GM18861 (cell line): Measurements from ENCODE around the gene PTPN7.
"Not testable (repeated sequence)": the region's sequence is repeated elsewhere in the genome, so short reads cannot be mapped to it uniquely, and the experiment has no call there.

ENCODE experiments used
- ATAC-seq: cut with Tn5 transposase; IDR thresholded peaks from one replicate; pipeline ENCODE4 v1.9.1; 2021; ENCODE audit not compliant: unreplicated experiment

Gene PTPN7

DNA sequence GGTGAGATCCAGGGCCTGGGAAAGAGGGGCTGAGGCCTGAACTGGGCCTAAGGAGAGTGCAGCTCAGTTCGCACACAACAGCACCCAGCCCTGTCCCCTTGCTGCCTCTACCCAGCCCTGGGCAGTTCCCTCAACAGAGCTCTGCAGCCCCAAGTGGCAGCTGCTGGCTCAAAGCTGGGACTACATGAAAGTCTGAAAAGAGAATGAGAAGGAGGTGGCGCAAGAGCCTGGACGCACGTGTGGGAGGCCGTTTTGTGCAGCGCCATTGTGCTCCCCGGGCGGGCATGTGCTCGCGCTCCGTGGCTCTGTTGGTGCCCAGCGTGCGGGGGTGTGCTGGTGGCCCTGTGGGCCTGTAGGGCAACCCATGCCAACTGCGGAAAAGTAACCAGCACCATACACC lies 27.4 kb downstream of the PTPN7 start:
- no peak for ATAC-seq

DNA sequence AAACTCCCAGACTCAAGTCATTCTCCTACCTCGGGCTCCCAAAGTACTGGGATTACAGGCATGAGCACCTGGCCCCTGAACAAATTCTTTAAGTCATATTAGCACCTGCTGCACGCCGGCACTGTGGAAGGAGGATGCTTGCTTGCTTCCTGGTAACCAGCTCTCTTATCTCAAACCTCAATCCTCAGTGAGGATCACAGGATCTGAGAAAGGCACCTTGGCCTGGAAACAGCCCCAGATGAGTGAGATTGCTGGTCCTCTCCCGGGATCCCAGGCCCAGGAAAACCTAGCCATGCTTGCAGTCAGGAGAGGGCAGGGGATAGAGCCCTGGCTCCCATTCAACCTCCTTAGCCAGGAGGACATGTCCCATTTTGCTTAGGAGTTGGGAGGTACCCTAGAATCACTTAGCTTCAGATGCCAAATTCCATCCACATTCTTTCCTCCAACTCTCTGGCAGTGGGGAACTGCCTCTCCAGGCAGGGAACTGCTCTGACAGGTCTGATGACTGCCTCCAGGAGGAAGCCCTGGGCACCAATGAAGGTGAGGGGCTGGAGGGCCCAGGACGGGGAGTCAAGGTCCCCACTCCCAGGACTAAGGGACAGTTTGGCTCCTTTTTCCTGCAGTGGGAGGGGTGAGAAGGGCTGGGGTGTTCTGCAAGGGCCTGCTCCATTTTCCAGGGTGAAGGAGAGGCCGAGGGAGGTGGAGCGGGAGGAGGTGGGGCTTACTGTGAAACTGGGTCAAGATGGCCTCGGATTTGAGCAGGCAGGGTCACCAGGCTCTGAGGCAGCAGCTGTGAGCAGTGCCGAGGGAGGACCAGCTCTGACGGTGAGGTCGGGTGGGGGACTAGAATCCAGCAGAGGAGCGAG lies 28.2 kb downstream of the PTPN7 start:
- ATAC-seq: no peak

DNA sequence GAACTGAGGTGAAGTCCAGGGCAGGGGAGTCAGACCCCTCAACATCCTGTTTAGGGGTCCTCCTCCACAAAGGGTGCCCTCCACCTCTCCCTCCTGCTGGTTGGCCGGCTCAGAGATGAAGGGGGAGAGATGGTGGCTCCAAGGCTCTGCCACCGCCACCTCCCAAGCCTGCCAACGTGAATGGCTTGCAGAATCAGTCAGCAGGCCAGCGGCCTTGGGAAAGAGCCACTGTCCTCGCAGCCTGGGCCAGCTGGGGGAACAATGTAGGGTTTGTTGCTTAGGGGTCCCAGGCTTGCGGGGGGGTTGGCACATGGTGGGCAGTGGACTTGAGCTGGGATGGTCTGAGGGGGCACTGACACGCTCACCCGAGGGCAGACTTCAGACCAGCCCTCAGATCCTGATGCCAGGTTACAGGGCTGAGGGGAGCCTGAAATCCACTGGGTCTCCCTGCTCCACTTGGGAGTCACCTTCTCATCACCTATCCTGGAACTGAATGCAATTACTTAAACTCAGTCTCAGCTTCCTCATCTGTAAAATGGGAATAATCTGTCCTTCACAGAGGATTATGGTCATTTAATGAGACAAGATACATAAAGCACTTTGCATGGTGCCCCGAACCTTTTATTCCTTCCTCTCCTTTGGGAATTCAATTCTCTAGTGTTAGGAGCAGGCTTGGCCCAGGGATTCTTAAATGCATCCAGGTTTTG lies 29.4 kb downstream of the PTPN7 start:
- no peak for ATAC-seq

DNA sequence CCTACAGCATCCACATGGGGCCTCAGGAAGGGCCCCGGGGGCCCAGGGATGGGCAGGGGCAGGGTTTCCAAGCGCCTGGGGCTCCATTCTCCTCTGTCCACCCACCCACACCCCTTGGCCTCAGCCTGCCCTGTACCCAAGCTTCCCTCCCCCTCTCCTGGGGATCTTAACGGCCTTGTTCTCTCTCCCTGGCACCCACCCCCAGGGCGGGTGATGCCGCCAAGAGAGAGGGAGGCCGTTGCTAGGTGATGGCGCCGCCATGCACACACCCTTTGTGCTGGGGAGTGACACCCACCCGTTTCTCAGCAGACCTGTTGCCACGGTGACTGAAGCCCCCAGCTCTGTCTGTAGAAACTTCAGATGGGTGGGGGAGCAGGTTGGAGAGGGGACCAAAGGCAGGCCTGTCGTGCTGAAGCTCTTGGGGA lies 30.1 kb downstream of the PTPN7 start:
- no peak for ATAC-seq

DNA sequence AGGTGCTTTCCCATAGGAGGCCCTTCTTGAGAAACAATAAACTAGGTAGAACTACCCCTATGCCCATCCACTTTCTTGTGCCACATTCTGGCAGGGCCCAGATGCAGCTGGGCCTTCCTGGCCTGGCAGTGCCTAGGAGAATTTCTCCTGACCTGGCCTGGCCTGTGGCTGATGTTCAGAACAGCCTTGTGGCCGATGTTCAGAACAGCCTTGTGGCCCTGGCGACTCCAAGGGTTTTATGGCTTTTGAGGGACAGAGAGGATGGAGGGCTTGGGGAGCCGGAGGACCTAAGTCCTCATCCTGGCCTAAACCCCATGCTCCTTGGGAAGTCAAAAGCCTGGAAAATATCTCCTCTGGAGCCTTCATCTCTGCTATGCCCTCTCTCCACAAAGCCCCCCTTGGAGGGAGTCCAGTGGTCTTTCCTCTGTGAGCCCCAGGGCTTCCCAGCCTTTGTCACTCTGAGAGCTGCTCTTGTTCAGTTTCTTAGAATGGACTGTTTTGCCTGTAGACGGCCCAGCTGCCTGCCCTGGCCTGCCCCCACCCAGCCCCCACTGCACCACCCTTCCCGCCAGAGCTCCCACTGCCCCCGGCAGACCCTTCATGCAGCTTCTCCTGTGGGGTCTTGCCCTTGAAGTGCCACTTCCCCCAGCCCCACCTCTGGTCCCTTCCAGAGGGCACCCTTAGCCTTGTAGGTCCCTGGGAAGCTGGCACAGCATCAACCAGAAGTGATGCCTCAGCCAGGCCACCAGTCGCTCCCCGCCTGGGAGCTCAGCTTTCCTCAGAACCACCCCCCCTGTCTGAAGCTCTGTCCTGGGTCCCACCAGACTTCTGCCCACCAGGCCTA lies 30.7 kb downstream of the PTPN7 start:
- ATAC-seq: no peak

DNA sequence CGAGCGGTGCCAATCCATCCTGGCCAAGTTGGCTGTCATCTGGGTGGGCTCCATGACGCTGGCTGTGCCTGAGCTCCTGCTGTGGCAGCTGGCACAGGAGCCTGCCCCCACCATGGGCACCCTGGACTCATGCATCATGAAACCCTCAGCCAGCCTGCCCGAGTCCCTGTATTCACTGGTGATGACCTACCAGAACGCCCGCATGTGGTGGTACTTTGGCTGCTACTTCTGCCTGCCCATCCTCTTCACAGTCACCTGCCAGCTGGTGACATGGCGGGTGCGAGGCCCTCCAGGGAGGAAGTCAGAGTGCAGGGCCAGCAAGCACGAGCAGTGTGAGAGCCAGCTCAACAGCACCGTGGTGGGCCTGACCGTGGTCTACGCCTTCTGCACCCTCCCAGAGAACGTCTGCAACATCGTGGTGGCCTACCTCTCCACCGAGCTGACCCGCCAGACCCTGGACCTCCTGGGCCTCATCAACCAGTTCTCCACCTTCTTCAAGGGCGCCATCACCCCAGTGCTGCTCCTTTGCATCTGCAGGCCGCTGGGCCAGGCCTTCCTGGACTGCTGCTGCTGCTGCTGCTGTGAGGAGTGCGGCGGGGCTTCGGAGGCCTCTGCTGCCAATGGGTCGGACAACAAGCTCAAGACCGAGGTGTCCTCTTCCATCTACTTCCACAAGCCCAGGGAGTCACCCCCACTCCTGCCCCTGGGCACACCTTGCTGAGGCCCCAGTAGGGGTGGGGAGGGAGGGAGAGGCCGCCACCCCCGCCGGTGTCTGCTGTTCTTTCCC lies 32.4 kb downstream of the PTPN7 start:
- ATAC-seq: no peak

DNA sequence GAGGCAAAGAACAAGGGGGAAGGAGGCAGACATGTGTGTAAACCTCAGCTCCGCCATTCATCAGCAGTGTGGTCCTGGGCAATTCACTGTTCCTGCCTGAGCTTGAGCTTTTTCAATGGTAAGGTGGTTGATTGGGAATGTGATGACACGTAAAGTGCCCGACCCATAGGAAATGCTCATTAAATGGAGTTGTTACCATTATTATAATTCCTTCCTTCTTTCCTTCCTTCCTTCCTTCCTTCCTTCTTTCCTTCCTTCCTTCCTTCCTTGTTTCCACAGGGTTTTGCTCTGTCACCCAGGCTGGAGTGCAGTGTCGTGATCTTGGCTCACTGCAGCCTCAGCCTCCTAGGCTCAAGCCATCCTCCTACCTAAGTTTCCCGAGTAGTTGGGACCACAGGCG lies 33.3 kb downstream of the PTPN7 start:
- ATAC-seq: no peak

DNA sequence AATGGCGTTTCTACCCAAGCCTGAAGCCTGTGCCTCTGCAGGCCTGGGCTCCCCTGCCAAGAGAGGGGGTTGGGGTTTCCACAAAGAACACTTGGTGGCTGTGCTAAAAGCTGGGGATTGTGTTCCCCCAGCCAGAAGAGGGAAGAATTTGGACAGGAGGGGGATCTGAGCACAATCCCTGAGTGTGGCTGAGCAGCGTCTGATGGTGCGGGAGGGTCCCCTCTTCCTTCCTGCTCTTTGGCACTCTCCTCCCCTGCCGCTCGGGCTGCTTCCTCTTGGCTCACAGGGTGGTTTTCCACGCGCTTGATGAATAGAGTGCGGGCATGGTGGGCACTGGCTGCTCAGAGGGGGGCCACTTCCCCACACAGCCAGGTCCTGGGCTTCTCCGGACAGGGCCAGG lies 34.0 kb downstream of the PTPN7 start:
- no peak for ATAC-seq

DNA sequence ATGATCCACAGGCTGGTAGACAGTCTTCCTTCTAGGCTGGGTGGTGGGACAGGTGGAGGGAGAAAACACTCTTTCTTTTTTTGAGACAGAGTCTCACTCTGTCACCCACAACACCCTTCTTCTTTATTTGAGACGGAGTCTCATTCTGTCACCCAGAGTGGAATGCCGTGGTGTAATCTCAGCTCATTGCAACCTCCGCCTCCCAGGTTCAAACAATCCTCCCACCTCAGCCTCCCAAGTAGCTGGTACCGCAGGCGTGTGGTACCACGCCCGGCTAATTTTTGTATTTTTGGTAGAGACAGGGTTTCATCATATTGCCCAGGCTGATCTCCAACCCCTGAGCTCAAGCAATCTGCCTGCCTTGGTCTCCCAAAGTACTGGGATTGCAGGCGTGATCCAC lies 34.8 kb downstream of the PTPN7 start:
- ATAC-seq: no peak

DNA sequence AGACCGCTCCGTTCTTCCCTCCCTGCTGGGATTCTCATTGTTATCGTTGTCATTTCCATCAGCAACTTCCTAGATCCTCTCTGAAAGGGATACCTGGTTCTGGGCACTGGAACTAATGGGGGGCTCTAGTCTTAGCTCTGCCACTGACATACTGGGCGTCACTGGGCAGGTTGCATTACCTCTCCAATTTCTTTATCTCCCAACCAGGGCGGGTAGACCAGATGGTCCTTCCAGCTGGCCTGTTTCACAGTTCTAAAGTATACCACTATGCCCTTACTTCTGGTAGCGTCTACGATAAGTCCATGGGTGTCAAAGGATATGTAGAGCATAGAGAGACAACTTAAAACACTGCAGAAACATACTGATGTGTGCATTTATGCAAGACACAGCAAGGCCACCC lies 36.3 kb downstream of the PTPN7 start:
- no peak for ATAC-seq

DNA sequence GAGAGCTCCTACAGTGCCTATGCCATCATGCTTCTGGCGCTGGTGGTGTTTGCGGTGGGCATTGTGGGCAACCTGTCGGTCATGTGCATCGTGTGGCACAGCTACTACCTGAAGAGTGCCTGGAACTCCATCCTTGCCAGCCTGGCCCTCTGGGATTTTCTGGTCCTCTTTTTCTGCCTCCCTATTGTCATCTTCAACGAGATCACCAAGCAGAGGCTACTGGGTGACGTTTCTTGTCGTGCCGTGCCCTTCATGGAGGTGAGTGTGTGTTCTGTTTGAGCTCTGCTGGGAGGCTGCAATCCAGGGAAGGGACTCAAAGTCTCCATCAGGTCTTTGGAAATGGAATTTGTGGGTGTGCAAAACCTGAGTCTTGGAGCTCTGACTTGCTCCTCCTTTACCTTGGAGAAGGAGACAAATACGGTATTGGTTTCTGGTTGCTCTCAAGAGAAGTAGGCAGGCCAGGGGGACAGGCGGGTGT lies 37.0 kb downstream of the PTPN7 start:
- no peak for ATAC-seq

DNA sequence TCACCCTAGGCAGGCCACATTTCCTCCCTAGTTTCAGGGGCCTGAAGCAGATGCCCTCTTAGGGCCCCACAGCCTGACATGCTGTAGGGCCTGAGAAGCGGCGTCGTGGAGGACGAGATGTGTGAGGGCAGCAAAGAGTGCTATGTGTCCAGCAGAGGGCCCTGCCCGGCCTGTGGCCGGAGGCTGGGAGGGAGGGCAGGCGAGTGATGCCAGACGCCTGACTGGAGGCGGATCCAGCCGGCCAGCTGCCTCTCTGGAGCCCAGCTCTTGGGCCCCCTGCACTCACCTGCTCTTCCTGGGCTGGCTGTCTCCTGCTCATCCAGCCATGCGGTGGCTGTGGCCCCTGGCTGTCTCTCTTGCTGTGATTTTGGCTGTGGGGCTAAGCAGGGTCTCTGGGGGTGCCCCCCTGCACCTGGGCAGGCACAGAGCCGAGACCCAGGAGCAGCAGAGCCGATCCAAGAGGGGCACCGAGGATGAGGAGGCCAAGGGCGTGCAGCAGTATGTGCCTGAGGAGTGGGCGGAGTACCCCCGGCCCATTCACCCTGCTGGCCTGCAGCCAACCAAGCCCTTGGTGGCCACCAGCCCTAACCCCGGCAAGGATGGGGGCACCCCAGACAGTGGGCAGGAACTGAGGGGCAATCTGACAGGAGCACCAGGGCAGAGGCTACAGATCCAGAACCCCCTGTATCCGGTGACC lies 37.6 kb downstream of the PTPN7 start, which contains the start of gene GPR37L1:
TSS of gene GPR37L1 (plus strand) at position 279 of the 697 bp plus-strand sequence. CDS start at position 326, 47 bp downstream.
- ATAC-seq: no peak

DNA sequence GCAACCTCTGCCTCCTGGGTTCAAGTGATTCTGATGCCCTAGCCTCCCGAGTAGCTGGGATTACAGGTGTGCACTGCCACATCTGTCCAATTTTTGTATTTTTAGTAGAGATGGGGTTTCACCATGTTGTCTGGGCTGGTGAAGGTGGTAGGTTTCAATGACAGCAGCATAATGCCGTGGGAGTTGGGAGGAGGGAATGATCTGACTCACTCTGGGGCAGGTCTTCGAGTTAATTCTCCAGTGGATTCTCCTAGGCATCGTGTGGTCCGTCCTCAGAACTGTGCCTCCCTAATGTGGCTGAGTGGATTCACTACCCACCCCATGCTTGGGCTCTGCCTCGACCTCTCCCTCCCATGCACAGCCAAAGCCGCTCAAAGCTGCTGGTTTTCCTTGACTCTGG lies 39.4 kb downstream of the PTPN7 start:
- ATAC-seq: no peak

DNA sequence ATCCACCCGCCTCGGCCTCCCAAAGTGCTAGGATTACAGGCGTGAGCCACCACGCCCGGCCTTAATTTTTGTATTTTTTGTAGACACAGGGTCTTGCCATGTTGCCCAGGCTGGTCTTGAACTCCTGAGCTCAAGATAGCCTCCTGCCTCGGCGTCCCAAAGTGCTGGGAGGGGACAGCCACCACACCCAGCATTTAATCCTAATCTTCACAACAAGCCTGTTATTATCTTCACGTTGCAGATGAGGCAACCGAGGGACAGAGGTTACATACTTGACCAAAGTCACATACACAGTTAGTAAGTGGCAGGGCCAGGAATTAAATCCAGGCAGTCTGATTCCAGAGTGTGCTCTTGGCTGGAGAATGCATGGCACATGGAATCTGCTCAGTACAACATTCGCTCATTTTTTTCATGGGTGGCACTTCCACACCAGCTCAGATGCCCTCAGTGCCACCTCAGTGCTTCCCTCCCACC lies 42.5 kb downstream of the PTPN7 start:
- no peak for ATAC-seq

DNA sequence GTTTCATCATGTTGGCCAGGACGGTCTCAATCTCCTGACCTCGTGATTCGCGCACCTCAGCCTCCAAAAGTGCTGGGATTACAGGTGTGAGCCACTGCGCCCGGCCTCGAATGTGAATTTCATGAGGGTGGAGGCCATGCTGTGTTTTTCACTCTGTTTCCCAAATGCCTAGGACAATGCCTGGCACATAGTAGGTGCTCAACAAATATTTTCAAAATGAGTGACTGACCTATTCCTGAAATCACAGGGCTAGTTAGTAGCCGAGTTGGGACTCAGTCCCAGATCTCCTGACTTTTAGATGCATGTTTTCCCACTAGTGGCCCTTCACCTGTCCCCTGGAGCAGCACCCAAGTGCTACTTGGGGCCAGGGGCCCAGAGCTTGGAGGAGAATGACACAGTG lies 44.1 kb downstream of the PTPN7 start:
- no peak for ATAC-seq

DNA sequence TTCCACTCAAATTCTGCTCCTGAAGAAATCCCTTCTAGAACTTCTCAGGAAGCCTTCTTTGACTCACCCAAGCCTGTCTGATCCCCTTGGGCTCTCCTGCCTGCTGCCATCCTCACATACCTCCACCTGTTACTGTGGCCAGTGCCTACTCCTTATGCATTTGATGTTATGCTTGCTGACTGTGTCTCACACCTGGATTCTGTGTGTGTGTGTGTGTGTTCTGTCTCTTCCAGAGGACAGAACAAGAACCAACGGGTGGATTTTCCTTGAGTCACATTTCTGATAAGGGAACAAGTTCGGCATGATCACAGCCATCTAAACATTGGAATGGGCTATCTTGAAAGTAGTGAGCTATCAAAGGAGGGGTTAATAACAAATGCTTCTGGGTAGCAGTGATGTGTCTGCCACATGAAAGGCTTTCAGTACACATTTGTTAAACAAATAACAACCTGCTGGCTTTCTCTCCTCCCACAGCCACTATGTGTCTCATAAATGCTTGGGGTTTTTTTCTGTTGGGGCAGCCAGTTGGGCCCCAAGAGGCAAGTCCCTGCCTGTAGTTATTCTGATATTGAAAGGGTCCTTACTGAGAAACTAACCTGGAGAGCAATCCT lies 46.6 kb downstream of the PTPN7 start:
- ATAC-seq: no peak

DNA sequence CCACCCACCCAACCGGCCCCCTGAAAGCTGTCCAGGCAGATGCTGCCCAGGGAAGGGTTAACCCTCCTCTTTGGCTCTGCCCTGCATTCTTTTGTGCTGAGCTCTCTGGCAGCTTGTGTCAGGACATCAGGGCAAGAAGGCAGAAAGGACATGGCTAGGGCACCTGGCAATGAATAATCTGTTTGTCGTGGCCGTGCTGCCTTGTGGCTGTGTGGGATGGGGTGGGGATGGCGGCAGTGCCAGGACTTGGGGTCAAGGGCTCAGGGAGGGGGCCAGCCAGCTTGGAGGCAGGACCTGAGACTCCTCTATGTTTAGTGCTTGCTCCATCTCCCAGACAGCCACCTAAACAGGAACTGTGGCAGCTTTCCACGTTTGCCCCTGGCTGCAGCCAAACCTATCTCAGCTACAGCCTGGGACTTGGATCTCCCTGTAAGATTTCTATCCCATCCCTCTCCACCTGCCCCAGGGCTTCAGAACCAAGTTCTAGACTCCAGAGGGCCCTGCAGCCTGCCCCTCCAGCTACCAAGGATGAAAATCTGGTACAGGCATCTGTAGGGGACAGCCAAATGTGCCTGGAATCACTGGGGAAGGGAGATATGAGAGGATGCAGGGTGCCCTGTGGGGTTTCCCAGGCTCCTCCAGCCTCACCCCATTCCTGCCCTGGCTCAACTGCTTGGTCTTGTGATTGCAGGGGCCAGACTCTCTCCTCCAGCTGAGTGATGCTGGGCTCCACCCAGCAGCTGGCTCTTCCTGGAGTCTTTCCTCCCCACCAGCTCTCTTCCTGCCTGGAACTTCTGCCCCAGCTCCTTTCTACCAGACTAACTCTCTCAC lies 47.3 kb downstream of the PTPN7 start:
- no peak for ATAC-seq

DNA sequence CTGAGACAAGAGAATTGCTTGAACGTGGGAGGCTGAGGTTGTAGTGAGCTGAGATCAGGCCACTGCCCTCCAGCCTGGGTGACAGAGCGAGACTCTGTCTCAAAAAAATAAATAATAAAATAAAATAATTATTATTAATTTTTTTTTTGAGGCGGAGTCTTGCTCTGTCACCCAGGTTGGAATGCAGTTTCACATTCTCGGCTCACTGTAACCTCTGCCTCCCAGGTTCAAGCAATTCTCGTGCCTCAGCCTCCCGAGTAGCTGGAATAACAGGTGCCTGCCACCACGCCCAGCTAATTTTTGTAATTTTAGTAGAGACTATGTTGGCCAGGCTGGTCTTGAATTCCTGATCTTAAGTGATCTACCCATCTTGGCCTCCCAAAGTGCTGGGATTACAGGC lies 48.8 kb downstream of the PTPN7 start:
- ATAC-seq: not testable (repeated sequence)
